Measurements from ENCODE around the gene KCNN2.

KCNN2 gene

DNA sequence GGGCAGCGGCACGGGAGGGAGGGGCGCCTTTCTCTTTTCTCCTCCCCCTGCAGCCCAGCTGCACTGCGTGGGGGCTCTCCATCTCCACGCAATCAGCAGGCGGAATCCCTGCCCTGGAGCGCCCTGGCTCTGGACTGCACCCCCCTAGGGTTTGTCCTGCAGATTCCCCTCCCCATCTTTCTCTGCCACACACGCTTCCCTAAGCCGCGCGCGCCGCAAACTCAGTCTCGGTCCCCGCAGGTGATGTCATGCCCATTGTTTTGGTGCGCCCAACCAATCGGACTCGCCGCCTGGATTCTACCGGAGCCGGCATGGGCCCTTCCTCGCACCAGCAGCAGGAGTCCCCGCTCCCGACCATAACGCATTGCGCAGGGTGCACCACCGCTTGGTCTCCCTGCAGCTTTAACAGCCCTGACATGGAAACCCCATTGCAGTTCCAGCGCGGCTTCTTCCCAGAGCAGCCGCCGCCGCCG, at the start of gene KCNN2:
Gene KCNN2 (plus strand): TSS at position 347 of the 473 bp plus-strand sequence. CDS start 70 bp downstream, at position 417.
- DNase-seq = no peak

DNA sequence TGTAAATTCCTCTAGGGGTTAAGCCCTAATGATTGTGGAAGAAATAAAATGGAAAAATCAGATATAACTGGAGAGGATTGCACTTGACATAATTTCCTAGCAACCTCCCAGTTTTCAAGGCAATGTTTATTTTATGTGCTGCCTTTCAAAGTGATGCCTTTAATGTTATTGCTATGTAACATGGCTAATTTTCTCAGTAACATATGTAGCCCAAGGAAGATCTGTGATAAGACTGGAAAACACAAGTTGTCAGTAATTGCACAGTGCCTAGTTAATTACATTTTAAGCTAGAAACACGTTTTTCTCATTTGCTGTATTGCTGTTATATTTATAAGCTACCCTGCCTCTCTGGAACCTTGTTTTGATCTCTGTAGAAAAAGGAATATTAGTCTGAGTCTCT, 49.2 kb upstream of the KCNN2 start:
- DNase-seq = no peak

DNA sequence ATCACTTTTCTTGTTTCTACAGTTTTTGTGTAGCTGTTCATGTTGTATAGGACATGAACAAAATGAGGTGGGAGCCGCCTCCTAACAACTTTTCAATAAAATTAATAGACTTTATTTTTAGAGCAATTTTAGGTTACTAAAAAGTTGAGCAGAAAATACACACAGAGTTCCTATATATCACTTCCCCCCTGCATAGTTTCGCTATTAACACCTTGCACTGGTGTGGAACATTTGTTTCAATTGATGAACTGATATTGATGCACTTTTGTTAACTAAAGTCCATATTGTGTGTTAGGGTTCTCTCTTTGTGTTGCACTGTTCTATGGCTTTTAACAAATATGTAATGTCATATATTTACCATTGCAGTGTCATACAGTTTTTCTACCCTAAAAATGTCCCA, 47.8 kb upstream of the KCNN2 start:
- DNase-seq = no peak

DNA sequence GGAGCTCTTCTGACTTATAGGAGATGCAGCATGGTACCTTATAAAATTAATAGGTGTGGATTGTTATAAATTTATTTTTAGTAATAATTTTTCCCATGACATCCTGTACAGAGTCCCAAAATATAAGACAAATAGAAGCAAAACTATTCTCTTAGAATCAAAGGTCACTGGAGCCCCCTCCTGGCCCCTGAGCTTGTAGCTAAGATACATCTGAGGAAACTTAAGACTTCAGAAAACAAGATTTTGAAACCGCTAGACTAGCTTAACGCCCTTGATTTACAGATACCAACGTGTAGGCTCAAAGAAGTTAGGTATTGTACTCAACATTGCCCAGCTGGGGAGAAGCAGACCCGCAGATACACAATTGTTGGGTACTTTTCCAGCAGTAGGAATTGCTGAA, 45.7 kb upstream of the KCNN2 start:
- no peak for DNase-seq

DNA sequence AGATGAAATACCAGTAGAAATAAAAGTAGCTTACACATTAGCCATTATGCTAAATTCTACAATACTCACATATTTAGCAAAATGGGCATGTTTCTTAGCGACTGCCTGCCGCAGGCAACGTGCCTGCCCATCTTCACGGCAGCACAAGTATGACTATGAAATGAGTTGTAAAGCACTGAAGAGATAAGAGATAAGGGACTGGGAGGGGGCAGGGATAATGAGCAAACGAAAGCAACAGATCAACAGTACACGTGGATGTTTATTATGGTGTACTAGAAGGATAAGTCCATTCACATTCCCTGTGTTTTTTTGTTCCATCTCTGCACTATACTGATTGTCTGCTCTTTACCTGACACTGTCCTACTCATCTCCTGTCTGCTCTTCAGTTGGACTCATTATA, 44.1 kb upstream of the KCNN2 start:
- no peak for DNase-seq

DNA sequence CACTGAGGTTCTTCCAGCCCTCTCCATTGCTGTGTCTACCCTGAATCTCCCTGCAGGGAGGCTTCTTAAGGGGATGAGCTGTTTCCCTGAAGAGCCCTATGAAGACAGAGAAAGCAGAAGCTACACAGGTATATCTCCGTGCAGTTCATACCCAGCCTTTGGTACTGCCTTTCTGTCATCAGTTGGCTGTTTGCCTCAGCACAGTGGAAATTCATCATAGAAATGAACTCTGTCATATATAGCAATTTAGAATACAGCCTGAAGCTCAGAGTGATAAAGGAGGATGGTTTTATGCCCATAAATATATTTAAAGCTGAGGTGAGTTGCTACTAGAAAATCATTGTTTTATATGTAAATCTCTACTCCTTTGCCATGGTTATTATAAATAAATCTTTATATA, 42.6 kb upstream of the KCNN2 start:
- no peak for DNase-seq

DNA sequence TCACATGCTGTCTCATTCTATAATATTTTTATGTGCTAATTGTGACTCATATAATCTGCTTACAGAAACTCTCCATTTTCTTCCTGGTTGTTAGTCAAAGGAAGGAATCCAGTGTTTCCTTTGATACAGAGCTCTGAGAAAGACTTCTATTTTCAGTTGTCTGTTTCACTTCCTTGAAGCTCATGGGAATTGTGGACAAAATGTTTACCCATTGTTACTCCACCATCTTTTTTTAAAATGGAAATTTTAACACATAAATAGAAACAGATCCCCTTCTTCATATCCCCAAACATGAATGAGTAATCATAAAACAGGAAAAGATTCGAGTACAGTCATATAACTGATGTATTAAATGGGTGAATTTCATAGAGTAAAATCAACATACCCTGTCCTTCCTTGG, 42.0 kb upstream of the KCNN2 start:
- no peak for DNase-seq

DNA sequence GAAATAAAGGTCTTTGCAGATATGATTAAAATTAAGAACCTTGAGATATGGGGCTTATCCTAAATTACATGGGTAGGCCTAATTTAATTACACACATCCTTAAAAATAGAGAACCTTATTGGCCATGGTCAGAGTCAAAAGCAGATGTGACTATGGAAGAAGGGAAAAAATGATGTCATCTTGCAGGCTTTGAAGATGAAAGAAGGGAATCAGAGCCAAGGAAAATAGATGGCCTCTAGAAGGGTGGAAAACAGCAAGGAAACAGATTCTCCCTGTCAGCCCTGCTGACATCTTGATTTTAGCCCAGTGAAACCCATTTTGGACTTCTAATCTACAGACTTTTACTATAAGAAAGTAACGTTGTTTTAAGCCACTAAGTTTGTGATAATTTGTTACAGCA, 37.6 kb upstream of the KCNN2 start:
- DNase-seq = no peak

DNA sequence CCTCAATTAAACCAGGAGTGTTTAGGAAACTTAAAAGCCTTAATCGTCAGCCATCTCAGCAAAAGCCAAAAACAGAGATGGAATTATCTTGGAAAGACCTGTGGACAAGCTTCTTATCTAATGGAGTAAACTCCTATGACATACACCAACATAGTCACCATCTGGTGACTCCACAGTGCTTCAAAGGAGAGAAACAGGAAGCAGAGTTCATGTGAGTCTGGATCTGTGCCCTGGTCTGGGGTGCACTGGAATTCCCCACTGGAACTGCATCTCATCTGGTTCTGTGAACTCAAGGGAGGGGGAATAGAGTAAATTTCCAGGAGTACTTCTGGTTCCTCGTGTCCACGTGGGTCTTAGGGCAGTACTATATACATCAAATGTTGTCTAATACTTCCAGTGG, 36.3 kb upstream of the KCNN2 start:
- DNase-seq = no peak

DNA sequence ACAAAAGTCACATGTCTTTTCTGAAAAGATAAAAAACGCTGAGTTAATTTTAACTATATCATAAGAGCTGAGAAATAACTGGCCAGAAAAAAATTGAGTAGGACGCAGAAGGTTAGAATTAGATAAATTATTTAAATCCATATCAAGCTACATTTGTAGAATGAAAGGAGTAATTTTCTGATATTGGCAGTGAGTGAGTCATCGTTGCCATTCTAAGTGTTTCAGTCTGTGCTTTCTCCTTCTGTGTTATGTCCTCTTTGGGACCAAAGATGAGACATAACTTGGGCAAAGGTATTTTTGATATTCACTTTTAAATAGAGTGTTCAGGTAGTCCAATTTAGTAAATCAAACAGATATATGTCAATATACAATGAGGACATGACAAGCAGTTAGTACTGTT, 34.4 kb upstream of the KCNN2 start:
- no peak for DNase-seq

DNA sequence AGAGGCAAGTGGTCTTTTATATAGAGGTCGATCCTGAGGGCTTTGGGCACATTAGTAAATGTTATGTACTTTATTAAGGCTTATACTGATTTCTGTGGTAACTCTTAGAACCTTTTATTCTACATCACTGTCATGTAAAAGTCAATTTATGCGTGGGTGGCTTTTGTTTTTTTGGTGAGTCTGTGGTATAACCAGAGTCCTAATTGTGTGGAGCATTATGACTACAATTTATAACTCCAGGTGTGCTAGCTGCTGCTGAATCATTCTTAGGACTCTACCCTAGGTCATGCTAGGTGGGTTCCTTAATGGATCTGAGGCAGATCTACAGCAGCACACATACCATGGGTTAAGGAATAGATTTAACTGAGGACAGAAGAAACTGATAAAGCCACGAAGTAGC, 33.9 kb upstream of the KCNN2 start:
- DNase-seq = no peak

DNA sequence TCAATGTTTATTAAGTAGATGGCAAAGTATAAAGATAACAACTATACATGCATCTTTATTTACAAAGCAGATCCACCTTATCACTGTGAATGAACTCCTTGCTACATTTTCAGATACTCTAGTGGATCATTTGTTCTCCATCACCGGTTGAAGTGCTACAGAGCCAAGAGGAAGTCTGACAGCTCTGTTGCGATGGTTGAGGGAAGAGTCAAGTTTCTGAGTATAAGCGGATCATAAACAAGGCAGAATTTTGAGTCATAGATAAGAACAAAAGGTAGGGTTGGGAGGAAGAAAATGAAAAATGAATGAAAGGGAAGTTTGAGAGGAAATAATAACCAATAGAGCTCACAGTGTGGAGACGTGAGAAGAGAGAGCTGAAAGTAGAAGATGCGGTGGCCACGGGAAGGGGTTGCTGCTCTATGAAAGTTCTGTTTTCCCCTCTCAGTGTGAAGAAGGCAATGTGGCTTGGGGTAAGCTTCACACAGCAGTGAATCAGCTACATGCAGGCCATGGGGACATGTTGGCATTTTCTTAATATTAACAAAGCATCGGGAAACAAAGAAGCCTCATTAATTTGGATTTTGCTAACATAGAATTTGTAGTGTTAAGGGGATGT, 30.8 kb upstream of the KCNN2 start:
- no peak for DNase-seq

DNA sequence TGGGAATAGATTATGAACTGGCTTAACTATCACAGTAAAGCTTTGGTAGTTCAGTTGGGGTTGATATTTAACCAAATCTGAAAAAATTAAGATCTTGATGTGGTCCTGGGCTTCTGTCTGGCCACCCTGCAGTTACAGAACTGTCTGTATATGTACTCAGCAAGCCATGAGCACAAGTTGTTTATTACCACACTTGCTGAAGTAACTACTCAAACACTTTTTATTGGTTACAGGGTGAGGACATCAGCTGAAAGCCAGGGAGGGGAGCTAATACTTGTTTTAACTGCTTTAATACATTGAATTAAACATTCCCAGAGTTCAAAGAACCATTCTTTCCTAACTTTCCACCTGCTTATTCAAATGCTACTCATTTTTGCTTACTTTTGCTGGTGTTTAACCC, 29.4 kb upstream of the KCNN2 start:
- DNase-seq = no peak

DNA sequence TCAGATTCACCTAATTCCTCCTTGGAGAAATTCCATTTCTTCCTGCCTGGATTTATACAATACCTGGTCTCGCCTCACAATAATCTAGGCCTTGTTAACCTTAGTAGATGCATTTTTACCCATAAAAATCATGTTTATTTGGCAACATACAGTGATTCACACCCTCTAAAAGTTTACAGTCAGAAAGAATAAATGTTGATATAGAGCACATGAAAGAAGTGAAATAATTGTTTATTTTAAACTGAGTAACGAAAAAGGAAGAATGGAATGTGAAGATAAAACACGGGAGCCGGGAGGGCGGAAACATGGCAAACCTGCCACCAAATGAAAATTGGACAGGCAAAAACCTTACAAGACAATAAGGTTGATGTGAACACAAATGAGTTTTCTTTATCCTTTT, 28.9 kb upstream of the KCNN2 start:
- DNase-seq = no peak

DNA sequence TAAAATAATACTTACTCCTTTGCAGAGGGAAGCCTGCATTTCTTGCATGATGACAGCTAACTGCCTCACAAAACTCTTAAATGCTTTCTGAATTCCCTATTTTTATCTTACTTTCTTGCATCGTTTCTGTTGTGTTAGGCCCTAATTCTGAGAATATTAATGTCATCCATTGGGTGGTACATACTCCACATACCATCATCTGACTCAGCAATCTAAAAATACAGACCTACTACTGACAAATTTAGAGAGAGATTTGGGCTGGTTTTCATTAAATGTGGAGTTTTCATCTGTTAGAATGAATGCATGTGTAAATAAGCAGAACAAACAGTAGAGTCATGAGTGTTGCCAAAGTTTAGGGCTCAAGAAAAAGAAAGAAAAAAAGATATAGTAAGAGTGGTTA, 26.5 kb upstream of the KCNN2 start:
- no peak for DNase-seq

DNA sequence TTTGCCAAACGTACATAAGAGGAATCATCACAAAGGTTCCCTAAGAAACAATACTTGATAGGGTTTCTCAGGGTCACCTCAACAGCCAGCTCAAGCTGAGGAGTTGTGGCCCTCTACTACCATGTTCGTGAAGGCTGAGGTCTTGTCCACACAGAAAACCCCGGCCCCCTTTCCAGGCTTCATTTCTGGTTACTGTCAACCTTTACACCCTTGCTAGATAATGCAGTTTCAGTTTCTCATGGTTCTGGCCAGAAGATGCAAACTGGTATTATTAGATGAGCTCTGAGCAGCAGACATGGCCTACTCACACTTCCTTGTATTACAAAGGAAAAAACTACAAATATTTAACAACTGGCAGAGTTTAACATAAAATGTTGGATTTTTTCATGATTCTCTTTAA, 22.8 kb upstream of the KCNN2 start:
- no peak for DNase-seq

DNA sequence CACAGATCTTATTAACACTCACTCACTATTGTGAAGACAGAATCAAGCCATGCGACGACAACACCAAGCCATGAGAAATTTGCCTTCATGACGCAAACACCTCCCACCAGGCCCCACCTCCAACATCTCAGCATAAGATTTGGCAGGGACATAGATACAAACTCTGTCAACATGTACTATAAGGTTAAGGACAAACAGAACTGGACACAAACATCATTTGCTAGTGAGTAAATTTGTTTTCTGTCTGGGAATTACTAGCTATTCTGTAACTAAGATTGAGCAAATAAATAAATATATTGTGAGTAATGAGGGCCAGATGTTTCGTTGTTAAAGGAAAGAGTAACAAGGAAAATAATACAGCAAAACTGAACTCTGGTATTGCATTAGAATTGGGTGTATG, 15.7 kb upstream of the KCNN2 start:
- DNase-seq = no peak

DNA sequence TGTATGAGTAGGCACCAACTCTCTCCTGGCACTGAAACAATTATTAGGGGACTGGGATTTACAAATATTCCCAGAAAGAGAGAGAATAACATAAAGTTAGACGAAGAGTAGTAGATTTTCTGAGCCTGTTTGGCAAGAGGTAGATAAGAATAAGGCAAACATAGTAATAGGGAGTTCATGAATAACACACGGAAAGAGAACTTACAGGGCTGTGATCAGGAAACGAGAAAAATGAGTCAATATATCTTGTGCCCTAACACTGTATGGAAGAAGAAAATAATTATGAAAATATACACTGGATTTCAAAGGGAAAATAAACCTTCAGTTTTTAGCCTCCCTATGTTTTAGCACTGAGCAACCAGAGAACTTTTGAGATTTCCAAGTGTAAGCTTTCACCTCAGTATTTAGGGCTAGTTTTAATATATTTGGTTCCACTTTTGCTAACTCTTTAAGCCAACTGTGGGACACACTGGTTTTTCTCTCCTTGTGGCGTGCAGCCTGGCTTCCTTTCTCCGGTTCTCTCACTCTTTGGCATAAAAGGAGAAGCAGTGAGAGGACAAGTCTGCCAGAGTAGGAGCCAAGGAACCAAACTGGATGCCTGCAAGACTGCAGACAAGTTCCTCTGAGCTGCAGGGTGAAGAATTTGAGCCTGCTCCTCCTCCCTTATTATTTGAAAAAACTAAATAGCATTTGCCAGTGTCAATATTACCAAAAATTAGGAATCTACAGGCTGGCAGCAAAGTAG, 6.6 kb upstream of the KCNN2 start:
- no peak for DNase-seq

DNA sequence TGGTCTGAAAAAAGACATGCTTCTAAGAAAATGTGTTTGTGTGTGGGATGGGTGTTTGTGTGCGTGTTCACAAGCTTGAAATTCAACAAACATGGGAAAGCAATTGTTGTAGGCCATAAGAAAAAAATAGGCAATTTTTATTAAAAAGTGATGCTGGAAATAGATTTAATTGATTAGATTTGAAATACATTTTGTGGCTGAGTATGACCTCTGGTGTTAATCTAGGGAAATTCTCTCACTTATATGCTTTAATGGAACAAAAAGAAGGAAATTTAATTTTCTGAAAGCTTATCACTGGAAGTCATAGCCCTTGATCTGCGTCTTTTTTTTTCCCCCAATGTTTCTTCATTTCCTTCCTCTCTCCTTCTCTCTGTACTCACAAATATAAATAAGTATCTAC, 3.5 kb upstream of the KCNN2 start:
- no peak for DNase-seq

DNA sequence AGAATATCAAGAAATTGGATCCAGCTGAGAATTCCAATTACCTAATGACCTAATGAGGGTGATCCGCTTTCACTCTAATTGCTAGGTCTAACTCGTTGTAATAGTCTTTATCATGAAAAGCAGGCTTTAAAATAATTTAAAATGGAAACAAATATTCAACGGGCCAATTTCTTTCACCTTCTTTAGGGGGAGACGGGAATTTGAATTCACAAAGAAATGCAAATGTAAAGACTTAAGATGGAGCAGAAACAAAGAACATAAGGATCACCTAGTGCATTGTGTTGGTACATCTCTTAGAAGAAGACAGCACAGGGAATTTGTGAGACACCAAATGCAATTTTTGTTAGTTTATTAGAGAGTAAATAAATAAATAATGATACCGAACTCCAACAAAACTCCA, 1.5 kb upstream of the KCNN2 start:
- DNase-seq = no peak

DNA sequence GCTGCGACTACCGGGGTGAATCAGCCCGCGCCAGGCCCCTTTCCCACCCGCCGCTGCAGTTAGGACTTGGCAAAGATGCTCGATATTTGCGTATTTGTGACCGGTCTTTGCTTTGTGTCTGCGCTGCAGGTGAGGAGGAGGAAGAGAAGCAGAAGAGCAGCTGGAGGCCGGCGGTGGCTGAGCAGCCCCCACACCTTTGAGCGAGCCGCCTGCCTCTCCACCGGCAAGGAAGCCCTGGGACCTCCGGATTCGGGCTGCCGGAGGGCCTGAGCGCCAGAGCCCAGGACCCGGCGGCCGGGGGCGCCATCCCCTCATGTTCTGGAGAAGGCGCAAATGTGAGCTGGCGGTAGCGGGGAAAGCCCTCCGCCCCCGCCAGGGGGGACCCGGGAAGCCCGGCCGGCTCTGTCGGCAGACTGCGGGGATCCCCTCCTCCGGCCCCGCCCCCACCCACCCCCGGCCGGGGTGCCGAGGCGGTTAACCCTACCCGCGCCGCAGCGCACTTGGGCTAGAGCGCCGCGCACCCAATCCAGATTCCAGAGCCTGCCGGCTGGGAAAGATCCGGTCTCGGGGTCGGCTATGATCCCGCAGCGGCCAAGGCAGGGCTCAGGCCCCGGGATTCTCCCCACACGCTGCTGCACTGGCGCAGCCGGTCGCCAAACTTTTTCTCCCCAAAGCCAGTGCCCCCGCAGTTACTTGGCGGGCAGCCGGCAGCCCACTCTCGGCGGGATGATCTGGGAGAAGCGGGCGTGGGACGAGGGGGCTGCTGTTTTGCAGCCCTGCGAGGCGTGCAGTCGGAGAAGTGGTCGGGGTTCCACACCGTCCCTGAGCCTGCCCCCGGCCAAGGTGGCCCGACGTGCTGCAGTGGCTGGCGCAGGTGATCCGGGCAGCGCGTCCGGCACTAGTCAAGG, 800 bp upstream of the KCNN2 start:
- DNase-seq = no peak

DNA sequence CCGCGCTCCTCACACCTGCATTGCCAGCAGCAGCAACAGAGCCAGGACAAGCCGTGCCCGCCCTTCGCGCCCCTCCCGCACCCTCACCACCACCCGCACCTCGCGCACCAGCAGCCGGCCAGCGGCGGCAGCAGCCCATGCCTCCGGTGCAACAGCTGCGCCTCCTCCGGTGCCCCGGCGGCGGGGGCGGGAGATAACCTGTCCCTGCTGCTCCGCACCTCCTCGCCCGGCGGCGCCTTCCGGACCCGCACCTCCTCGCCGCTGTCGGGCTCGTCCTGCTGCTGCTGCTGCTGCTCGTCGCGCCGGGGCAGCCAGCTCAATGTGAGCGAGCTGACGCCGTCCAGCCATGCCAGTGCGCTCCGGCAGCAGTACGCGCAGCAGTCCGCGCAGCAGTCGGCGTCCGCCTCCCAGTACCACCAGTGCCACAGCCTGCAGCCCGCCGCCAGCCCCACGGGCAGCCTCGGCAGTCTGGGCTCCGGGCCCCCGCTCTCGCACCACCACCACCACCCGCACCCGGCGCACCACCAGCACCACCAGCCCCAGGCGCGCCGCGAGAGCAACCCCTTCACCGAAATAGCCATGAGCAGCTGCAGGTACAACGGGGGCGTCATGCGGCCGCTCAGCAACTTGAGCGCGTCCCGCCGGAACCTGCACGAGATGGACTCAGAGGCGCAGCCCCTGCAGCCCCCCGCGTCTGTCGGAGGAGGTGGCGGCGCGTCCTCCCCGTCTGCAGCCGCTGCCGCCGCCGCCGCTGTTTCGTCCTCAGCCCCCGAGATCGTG, 517 bp downstream of the KCNN2 start:
- DNase-seq = no peak
